K562 (cell line): ENCODE measurements around the gene SLC33A1. TPM values are rescaled to one million over a fixed set of nuclear protein-coding genes. Genes with fewer than 3 reads are reported as not detected.

ENCODE experiments used
- ARNT ChIP-seq, 2 experiments: fragments of 450-650 bp; IDR thresholded peaks; 2 replicates each; pipeline ENCODE4 v1.6.1; 2016; ENCODE audit warnings: mild to moderate bottlenecking in 1 of 2
- CXXC5 ChIP-seq: fragments of 250-450 bp; sonication (Bioruptor Pico); IDR thresholded peaks from 2 replicates; pipeline ENCODE4 v1.8.0; 2022; ENCODE audit warnings: inconsistent platforms, mild to moderate bottlenecking, moderate library complexity
- ETV1 ChIP-seq: fragments of 450-650 bp; conservative IDR thresholded peaks from 2 replicates; pipeline ENCODE4 v1.6.1; 2016; ENCODE audit warnings: missing genetic modification characterization, control low read depth, low read depth, missing compliant biosample characterization
- FOXJ2 ChIP-seq: fragments of 200-800 bp; sonication (Bioruptor generic); IDR thresholded peaks from 2 replicates; pipeline ENCODE4 v1.6.1; 2016; ENCODE audit warnings: missing genetic modification characterization, missing compliant biosample characterization
- MECOM ChIP-seq: fragments of 250-450 bp; sonication (Bioruptor Pico); IDR thresholded peaks from 2 replicates; pipeline ENCODE4 v1.8.0; 2022; ENCODE audit warnings: inconsistent platforms
- MEF2D ChIP-seq: conservative IDR thresholded peaks from 2 replicates; pipeline ENCODE4 v1.6.1; 2016; ENCODE audit warnings: low read depth, missing genetic modification characterization, missing compliant biosample characterization
- ZBTB9 ChIP-seq: fragments of 450-650 bp; formaldehyde crosslinking; IDR thresholded peaks from 2 replicates; pipeline ENCODE4 v1.4.0; 2020; ENCODE audit warnings: mild to moderate bottlenecking, moderate library complexity
- ZNF347 ChIP-seq: fragments of 450-650 bp; formaldehyde crosslinking; IDR thresholded peaks from 2 replicates; pipeline ENCODE4 v1.4.0; 2020; ENCODE audit warnings: low read depth, mild to moderate bottlenecking, moderate library complexity
- ZNF609 ChIP-seq: sonication (generic); formaldehyde crosslinking; IDR thresholded peaks from 2 replicates; pipeline ENCODE4 v1.8.1; 2023; ENCODE audit warnings: missing genetic modification reagents, mild to moderate bottlenecking, borderline replicate concordance
- ZNF644 ChIP-seq: fragments of 200-800 bp; sonication (Bioruptor generic); IDR thresholded peaks from 2 replicates; pipeline ENCODE4 v1.6.1; 2016; ENCODE audit warnings: low read depth, missing genetic modification characterization, missing compliant biosample characterization
- ZNF740 ChIP-seq, 3 experiments: fragments of 200-800 bp in 1 of 3; sonication (Bioruptor generic) in 1 of 3; sonication (generic) in 1 of 3; formaldehyde crosslinking in 1 of 3; IDR thresholded peaks; 2 replicates each; pipeline versions ENCODE4 v1.6.1 to v1.8.0; 2016 to 2022; ENCODE audit warnings: mild to moderate bottlenecking in 2 of 3, missing compliant biosample characterization in 2 of 3, missing genetic modification characterization in 2 of 3, missing genetic modification reagents in 1 of 3
- polyA plus RNA-seq, 8 experiments: library from polyadenylated mRNA; depleted of rRNA in 4 of 8; stranded (reverse) in 5 of 8; unstranded in 3 of 8; fragments of >200 nt; fragmentation: Nextera tagmentation in 2 of 8; fragmentation: Illumina TruSeq in 1 of 8; extraction: Ambion mirVana in 2 of 8; extraction: Trizol in 1 of 8; gene quantifications; 2 replicates each; pipeline versions ENCODE4 v1.2.1 to v1.2.3, GENCODE V29; 2011 to 2014; ENCODE audit warnings: inconsistent platforms in 1 of 8, missing spikeins in 1 of 8
- total RNA-seq, 7 experiments: library from RNA; depleted of rRNA in 6 of 7; stranded (reverse); fragments of >200 nt in 6 of 7; fragmentation: Illumina TruSeq in 2 of 7; extraction: Trizol in 2 of 7; gene quantifications; 2 replicates each; pipeline versions ENCODE4 v1.2.1 to v1.2.3, GENCODE V29; 2011 to 2021; ENCODE audit warnings: low replicate concordance in 1 of 7
- TF ChIP-seq, protein P1 (sequence below): fragments of 450-650 bp; IDR thresholded peaks from 2 replicates; pipeline ENCODE4 v1.6.1; 2017; ENCODE audit warnings: antibody characterized with exemption, mild to moderate bottlenecking
- TF ChIP-seq, protein P2 (sequence below): fragments of 250-450 bp; sonication (Bioruptor Pico); IDR thresholded peaks from 2 replicates; pipeline ENCODE4 v1.5.0; 2021

The SLC33A1 gene
- total and polyA plus RNA-seq, 9 of the 15 experiments (the other 6 are each of a cell fraction or from before 2014, with no cell fraction given): 6.2 to 26.8 (median 19.6) TPM

- TF ChIP-seq ZBTB9 (CRISPR knock-in tag) (peak; percentile 70; the same call in 1 of the 2 replicates), FOXJ2 (no peak), ARNT (IDR thresholded peaks at IDR 0.05) (0 out of 4 replicates have a peak, but pooled peaks of 1 of the 2 experiments have one; percentile 26), CXXC5 (CRISPR knock-in tag) (peak; percentile 41; the same call in 1 of the 2 replicates), ZNF609 (CRISPR knock-in tag) (no peak), MEF2D (peak; percentile 69; the same call in 1 of the 2 replicates), ETV1 (tag) (peak; percentile 54), ZNF347 (no peak), ZNF740 (CRISPR knock-in tag; IDR thresholded peaks at IDR 0.05) (no peak), ZNF740 (tag; IDR thresholded peaks at IDR 0.05) (peak in 1 of 2 experiments; percentile 78; a peak in 1 of 4 replicates), MECOM (0 out of 2 replicates have a peak, but pooled peaks have one; percentile 15), ZNF644 (peak; percentile 71; the same call in 1 of the 2 replicates)
- TF ChIP-seq, protein P1, sequence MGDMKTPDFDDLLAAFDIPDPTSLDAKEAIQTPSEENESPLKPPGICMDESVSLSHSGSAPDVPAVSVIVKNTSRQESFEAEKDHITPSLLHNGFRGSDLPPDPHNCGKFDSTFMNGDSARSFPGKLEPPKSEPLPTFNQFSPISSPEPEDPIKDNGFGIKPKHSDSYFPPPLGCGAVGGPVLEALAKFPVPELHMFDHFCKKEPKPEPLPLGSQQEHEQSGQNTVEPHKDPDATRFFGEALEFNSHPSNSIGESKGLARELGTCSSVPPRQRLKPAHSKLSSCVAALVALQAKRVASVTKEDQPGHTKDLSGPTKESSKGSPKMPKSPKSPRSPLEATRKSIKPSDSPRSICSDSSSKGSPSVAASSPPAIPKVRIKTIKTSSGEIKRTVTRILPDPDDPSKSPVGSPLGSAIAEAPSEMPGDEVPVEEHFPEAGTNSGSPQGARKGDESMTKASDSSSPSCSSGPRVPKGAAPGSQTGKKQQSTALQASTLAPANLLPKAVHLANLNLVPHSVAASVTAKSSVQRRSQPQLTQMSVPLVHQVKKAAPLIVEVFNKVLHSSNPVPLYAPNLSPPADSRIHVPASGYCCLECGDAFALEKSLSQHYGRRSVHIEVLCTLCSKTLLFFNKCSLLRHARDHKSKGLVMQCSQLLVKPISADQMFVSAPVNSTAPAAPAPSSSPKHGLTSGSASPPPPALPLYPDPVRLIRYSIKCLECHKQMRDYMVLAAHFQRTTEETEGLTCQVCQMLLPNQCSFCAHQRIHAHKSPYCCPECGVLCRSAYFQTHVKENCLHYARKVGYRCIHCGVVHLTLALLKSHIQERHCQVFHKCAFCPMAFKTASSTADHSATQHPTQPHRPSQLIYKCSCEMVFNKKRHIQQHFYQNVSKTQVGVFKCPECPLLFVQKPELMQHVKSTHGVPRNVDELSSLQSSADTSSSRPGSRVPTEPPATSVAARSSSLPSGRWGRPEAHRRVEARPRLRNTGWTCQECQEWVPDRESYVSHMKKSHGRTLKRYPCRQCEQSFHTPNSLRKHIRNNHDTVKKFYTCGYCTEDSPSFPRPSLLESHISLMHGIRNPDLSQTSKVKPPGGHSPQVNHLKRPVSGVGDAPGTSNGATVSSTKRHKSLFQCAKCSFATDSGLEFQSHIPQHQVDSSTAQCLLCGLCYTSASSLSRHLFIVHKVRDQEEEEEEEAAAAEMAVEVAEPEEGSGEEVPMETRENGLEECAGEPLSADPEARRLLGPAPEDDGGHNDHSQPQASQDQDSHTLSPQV: peak; percentile 85
- TF ChIP-seq, protein P2, sequence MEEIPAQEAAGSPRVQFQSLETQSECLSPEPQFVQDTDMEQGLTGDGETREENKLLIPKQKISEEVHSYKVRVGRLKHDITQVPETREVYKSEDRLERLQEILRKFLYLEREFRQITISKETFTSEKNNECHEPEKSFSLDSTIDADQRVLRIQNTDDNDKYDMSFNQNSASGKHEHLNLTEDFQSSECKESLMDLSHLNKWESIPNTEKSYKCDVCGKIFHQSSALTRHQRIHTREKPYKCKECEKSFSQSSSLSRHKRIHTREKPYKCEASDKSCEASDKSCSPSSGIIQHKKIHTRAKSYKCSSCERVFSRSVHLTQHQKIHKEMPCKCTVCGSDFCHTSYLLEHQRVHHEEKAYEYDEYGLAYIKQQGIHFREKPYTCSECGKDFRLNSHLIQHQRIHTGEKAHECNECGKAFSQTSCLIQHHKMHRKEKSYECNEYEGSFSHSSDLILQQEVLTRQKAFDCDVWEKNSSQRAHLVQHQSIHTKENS: no peak
Measured at GRCh38 chr3:155861476-155862183, 7.4 kb upstream of the SLC33A1 start (continued).
